Measurements from ENCODE around the gene RASGEF1C. TPM values are rescaled to one million over a fixed set of nuclear protein-coding genes. Genes with fewer than 3 reads are reported as not detected.

The RASGEF1C gene
- total and polyA plus RNA-seq, 2 of the 13 experiments (the other 11 are each of a cell fraction or from before 2014, with no cell fraction given) = not detected

DNA sequence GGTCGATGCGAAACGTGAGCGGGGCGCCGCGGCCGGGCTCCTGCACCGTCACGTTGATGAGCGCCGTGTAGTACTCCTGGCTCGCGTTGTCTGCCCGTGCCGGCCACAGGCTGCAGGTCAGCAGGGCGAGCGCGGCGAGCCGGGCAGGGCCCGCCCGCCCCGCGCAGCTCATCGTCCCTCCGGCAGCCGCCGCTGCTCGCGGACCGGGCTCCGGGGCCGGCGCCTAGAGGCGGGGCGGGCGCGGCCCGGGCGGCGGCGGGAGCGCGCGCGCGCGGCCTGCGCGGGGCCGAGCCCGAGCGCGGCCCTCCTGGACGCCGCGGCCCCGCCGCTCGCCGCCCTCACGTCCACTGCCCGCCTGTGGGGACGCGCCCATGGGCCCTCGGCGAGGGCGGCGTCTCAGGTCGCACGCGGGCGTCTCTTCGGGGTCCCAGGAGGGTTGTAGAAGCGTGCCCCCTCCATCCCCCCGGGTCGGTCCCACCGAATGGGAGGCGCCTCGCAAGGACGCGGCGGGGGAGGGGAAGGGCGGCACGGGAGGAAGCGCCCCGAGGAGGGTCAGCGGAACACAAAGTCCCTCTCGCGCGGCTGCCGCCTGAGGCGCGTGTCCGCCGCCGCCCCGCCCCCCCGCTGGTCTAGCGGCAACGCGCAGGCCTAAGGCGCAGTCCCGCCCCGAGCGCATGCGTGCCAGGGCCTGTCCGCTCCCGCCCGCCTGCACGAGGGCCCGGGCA, 137.3 kb downstream of the RASGEF1C start, which contains the start of gene RNF130 (continued):
- TF ChIP-seq POGZ (CRISPR knock-in tag; IDR thresholded peaks at IDR 0.05) (peak; percentile 66; the same call in 1 of the 2 replicates), SIX1 (CRISPR knock-in tag; IDR thresholded peaks at IDR 0.05; ENCODE audit: borderline replicate concordance) (0 out of 2 replicates have a peak, but pooled peaks have one; percentile 27), ZFX (CRISPR knock-in tag; IDR thresholded peaks at IDR 0.05; ENCODE audit: low read depth) (peak; percentile 95), GATAD1 (CRISPR knock-in tag; IDR thresholded peaks at IDR 0.05) (0 out of 2 replicates have a peak, but pooled peaks have one; percentile 51), GZF1 (CRISPR knock-in tag; IDR thresholded peaks at IDR 0.05) (no peak), ZNF329 (CRISPR knock-in tag; IDR thresholded peaks at IDR 0.05; ENCODE audit: low read depth) (peak; percentile 91), TEAD3 (CRISPR knock-in tag; optimal IDR thresholded peaks at IDR 0.05; ENCODE audit: borderline replicate concordance) (peak; percentile 74), RAD21 (CRISPR knock-in tag; IDR thresholded peaks at IDR 0.05) (peak; percentile 76), ARID2 (CRISPR knock-in tag; IDR thresholded peaks at IDR 0.05; ENCODE audit: borderline replicate concordance) (peak; percentile 78; the same call in 1 of the 2 replicates), ATF2 (CRISPR knock-in tag; IDR thresholded peaks at IDR 0.05) (no peak; the same call in none of the 2 replicates), MED13 (CRISPR knock-in tag; IDR thresholded peaks at IDR 0.05) (peak; percentile 93; the same call in 1 of the 2 replicates), ZNF841 (CRISPR knock-in tag; IDR thresholded peaks at IDR 0.05; ENCODE audit: borderline replicate concordance) (peak; percentile 98; the same call in 1 of the 2 replicates), ZNF281 (CRISPR knock-in tag; IDR thresholded peaks at IDR 0.05; ENCODE audit: borderline replicate concordance) (peak; percentile 88), ZNF431 (CRISPR knock-in tag; IDR thresholded peaks at IDR 0.05; ENCODE audit: borderline replicate concordance, low read depth) (peak; percentile 99), ZSCAN20 (CRISPR knock-in tag; IDR thresholded peaks at IDR 0.05; ENCODE audit: borderline replicate concordance) (peak; percentile 99), PTBP1 (IDR thresholded peaks at IDR 0.05; ENCODE audit: low read depth, low read length, poor library complexity, severe bottlenecking) (peak; percentile 82), SRSF4 (IDR thresholded peaks at IDR 0.05; ENCODE audit: low read depth, low read length, poor library complexity, severe bottlenecking) (no peak), ASH2L (IDR thresholded peaks at IDR 0.05; ENCODE audit: insufficient read length, low read depth, low read length) (peak; percentile 82), ZFP37 (CRISPR knock-in tag; IDR thresholded peaks at IDR 0.05; ENCODE audit: borderline replicate concordance) (peak; percentile 99), ZNF574 (CRISPR knock-in tag; IDR thresholded peaks at IDR 0.05) (peak; percentile 88)
- TF ChIP-seq, protein P1, sequence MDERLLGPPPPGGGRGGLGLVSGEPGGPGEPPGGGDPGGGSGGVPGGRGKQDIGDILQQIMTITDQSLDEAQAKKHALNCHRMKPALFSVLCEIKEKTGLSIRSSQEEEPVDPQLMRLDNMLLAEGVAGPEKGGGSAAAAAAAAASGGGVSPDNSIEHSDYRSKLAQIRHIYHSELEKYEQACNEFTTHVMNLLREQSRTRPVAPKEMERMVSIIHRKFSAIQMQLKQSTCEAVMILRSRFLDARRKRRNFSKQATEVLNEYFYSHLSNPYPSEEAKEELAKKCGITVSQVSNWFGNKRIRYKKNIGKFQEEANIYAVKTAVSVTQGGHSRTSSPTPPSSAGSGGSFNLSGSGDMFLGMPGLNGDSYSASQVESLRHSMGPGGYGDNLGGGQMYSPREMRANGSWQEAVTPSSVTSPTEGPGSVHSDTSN (CRISPR knock-in tag; IDR thresholded peaks at IDR 0.05) = no peak
